Tibial nerve (tissue), 4 donors: ENCODE data around the gene OR2T27.

Experiments
- CTCF ChIP-seq, 5 experiments: fragments of 200-600 bp in 3 of 5; fragments of 450-650 bp in 2 of 5; sonication (generic) in 3 of 5; IDR thresholded peaks; one replicate each; pipeline ENCODE4 v1.5.1; 2016 to 2019; ENCODE audit warnings: antibody characterized with exemption in 5 of 5, mild to moderate bottlenecking in 3 of 5, moderate library complexity in 2 of 5
- EP300 ChIP-seq, 2 donors: sonication (generic); formaldehyde crosslinking; IDR thresholded peaks; one replicate each; pipeline ENCODE4 v1.6.1; 2017; ENCODE audit warnings: antibody characterized with exemption in 2 of 2, mild to moderate bottlenecking in 1 of 2
- POLR2A ChIP-seq, 2 donors: fragments of 450-650 bp; IDR thresholded peaks; one replicate each; pipeline ENCODE4 v1.6.1; 2017; ENCODE audit warnings: antibody characterized with exemption in 2 of 2, mild to moderate bottlenecking in 2 of 2, moderate library complexity in 2 of 2

- TF ChIP-seq EP300 (IDR thresholded peaks at IDR 0.05) (no peak), CTCF (IDR thresholded peaks at IDR 0.05) (no peak), POLR2A (IDR thresholded peaks at IDR 0.05) (no peak)
Measured at GRCh38 chr1:248611883-248612414, 43.4 kb downstream of the OR2T27 start.
